ENCODE data around the gene WIPF3. TPM values are rescaled to one million over a fixed set of nuclear protein-coding genes. Genes with fewer than 3 reads are reported as not detected.

WIPF3 gene
- total and polyA plus RNA-seq, 2 of the 4 experiments (the other 2 are of a cell fraction) = not detected

GRCh38 chr7:29841926-29842701, 35.8 kb downstream of the WIPF3 start:
- 63% methylated on average over 4 of the region's 11 CpGs; no CpG with 5 or more reads in 1 of the 2 experiments for WGBS, 2 experiments (ENCODE audit: extremely low coverage in 2 of 2, insufficient read length in 1 of 2)
- no peaks in the 10 kb centered on the region for H3K79me1 ChIP-seq (ENCODE audit: low read depth in 1 of 2, low read length in 2 of 2)
- H3K14ac ChIP-seq (replicated peaks; ENCODE audit: low read depth, low read length) = no peak overlapping the region
- no peak overlapping the region for H3K18ac ChIP-seq (ENCODE audit: low read depth, low read length)
- no peaks in the 10 kb centered on the region for H4K20me1 ChIP-seq (ENCODE audit: insufficient read depth, low read length)
- H3K23ac ChIP-seq (ENCODE audit: low read depth, low read length) = no peak overlapping the region
- POLR2A ChIA-PET (ENCODE audit: unreplicated experiment) = no interaction called here
- no peak overlapping the region for H2BK120ac ChIP-seq (ENCODE audit: low read depth, low read length)
- no peak overlapping the region for H3K4me2 ChIP-seq (ENCODE audit: low read depth, low read length)
- H4K8ac ChIP-seq (ENCODE audit: low read depth in 2 of 2, low read length in 2 of 2) = no peak overlapping the region
- H4K91ac ChIP-seq (ENCODE audit: insufficient read depth, low read depth, low read length) = no peak overlapping the region
- H2AK9ac ChIP-seq (replicated peaks; ENCODE audit: low read depth, low read length, poor library complexity) = no peak overlapping the region
- no peak overlapping the region for H2BK20ac ChIP-seq (ENCODE audit: low read depth, low read length)
- no peak overlapping the region for H3K4ac ChIP-seq (ENCODE audit: low read depth, low read length)
- no peak overlapping the region for H2AFZ ChIP-seq (replicated peaks; ENCODE audit: low read length, poor library complexity)
- no peaks in the 10 kb centered on the region for H3K9me3 ChIP-seq (ENCODE audit: control insufficient read depth, insufficient read depth, low read length)
- CTCF ChIA-PET = no interaction called here
- in situ Hi-C loops (cut with MboI; ENCODE audit: low sequenced_read_pairs) = no loop called here
- no peak overlapping the region for H3K9ac ChIP-seq (ENCODE audit: low read depth, low read length)
- no peak for TF ChIP-seq SMC3 (IDR thresholded peaks at IDR 0.05; ENCODE audit: low read depth, low read length)
- no peak for ATAC-seq (ENCODE audit: low read depth)
- H3K27ac ChIP-seq (ENCODE audit: insufficient read depth, low read length) = no peak overlapping the region
- no peak overlapping the region for H3K4me3 ChIP-seq (ENCODE audit: insufficient read depth, low read depth, low read length)
- H2BK5ac ChIP-seq (ENCODE audit: low read depth, low read length, poor library complexity, severe bottlenecking) = no peak overlapping the region
- no peak overlapping the region for H4K5ac ChIP-seq (ENCODE audit: low read depth, low read length)
- dilution Hi-C loops (cut with HindIII; ENCODE audit: low sequenced_read_pairs, unreplicated experiment) = no loop called here
- no peaks in the 10 kb centered on the region for H3K4me1 ChIP-seq (ENCODE audit: control insufficient read depth, insufficient read depth, low read length)
- no peaks in the 10 kb centered on the region for H3K9me1 ChIP-seq (ENCODE audit: insufficient read depth, low read length)
- no peaks in the 10 kb centered on the region for H3K36me3 ChIP-seq (ENCODE audit: control insufficient read depth, insufficient read depth, low read length)
- intact Hi-C loops (cut with micrococcal nuclease) = no loop called here
- H2BK15ac ChIP-seq (ENCODE audit: low read depth, low read length) = no peak overlapping the region
- peaks cover 4% of the 10 kb centered on the region for H3K27me3 ChIP-seq (ENCODE audit: control insufficient read depth, insufficient read depth, low read length)
- no TSS peak for BruUV-seq (replicated peaks)
- H3K56ac ChIP-seq (ENCODE audit: extremely low read depth, insufficient read depth, low read length) = no peak overlapping the region
- DNase-seq = no peak
- H2AK5ac ChIP-seq (ENCODE audit: low read depth, low read length) = no peak overlapping the region

All from IMR-90 (cell line).